LNCAP (cell line): ENCODE results near the gene XXYLT1.

Source experiments
- CTCF ChIP-seq: fragments of 450-650 bp; IDR thresholded peaks from 2 replicates; pipeline ENCODE4 v1.5.1; 2017; ENCODE audit warnings: mild to moderate bottlenecking

Gene XXYLT1

GRCh38 chr3:195257454-195258448 lies 13.2 kb downstream of the XXYLT1 start:
- no peak for TF ChIP-seq CTCF

- TF ChIP-seq CTCF: no peak
These were observed 14.1 kb downstream of the XXYLT1 start for GRCh38 chr3:195256639-195257453.

GRCh38 chr3:195255571-195256501 lies 15.1 kb downstream of the XXYLT1 start:
- TF ChIP-seq CTCF: no peak

- no peak for TF ChIP-seq CTCF
These were observed 15.8 kb downstream of the XXYLT1 start for GRCh38 chr3:195255176-195255500.

- no peak for TF ChIP-seq CTCF
These were observed 16.3 kb downstream of the XXYLT1 start for GRCh38 chr3:195254454-195255175.

GRCh38 chr3:195253923-195254432 lies 17.0 kb downstream of the XXYLT1 start:
- TF ChIP-seq CTCF: no peak
